Neural cell (in vitro differentiated cells): ENCODE data around the gene SPEG. TPM values are rescaled to one million over a fixed set of nuclear protein-coding genes. Genes with fewer than 3 reads are reported as not detected.

ENCODE experiments used
- H2AFZ ChIP-seq: fragments of 200-600, 300-800 bp; sonication (generic), shearing (Covaris generic); 2 replicates; pipeline ENCODE4 v1.6.0; 2014; ENCODE audit warnings: low read depth, mild to moderate bottlenecking, antibody characterized with exemption, low read length, moderate library complexity
- H3F3A ChIP-seq: fragments of 200-600 bp; shearing (Covaris generic); 2 replicates; pipeline ENCODE4 v1.6.1; 2016; ENCODE audit warnings: mild to moderate bottlenecking, moderate library complexity, mixed read lengths, antibody characterized with exemption, low read length; ENCODE audit not compliant: insufficient read depth, poor library complexity, severe bottlenecking
- H3K27ac ChIP-seq: fragments of 200-600, 300-800 bp; sonication (generic), shearing (Covaris generic); 2 replicates; pipeline ENCODE4 v1.5.1; 2014; ENCODE audit warnings: mild to moderate bottlenecking, low read length, moderate library complexity
- H3K27me3 ChIP-seq: fragments of 300-800, 200-600 bp; sonication (generic), shearing (Covaris generic); 2 replicates; pipeline ENCODE4 v1.6.0; 2014; ENCODE audit warnings: mild to moderate bottlenecking, low read depth, low read length, moderate library complexity; ENCODE audit not compliant: insufficient read depth
- H3K36me3 ChIP-seq: fragments of 300-800, 200-600 bp; sonication (generic), shearing (Covaris generic); 2 replicates; pipeline ENCODE4 v1.5.1; 2014; ENCODE audit warnings: mild to moderate bottlenecking, antibody characterized with exemption, low read length, moderate library complexity; ENCODE audit not compliant: insufficient read depth
- H3K4me2 ChIP-seq: fragments of 300-800, 200-600 bp; sonication (generic), shearing (Covaris generic); 2 replicates; pipeline ENCODE4 v1.6.0; 2014; ENCODE audit warnings: mild to moderate bottlenecking, low read length
- H3K4me3 ChIP-seq: fragments of 300-800, 200-600 bp; sonication (generic), shearing (Covaris generic); 2 replicates; pipeline ENCODE4 v1.5.1; 2014; ENCODE audit warnings: mild to moderate bottlenecking, low read length, moderate library complexity
- H3K79me2 ChIP-seq: fragments of 200-600 bp; shearing (Covaris generic); replicated peaks from 2 replicates; pipeline ENCODE4 v1.6.0; 2014; ENCODE audit warnings: mild to moderate bottlenecking, low read length, moderate library complexity; ENCODE audit not compliant: insufficient read depth
- H3K9ac ChIP-seq: fragments of 300-800, 200-600 bp; sonication (generic), shearing (Covaris generic); 2 replicates; pipeline ENCODE4 v1.6.1; 2016; ENCODE audit warnings: mild to moderate bottlenecking, low read length, mixed read lengths
- H3K9me2 ChIP-seq: fragments of 200-600 bp; shearing (Covaris generic); 2 replicates; pipeline ENCODE4 v1.6.1; 2016; ENCODE audit warnings: mild to moderate bottlenecking, low read length, mixed read lengths; ENCODE audit not compliant: insufficient read depth
- H3K9me3 ChIP-seq: fragments of 200-600, 300-800 bp; sonication (generic), shearing (Covaris generic); 2 replicates; pipeline ENCODE4 v1.6.1; 2016; ENCODE audit warnings: mild to moderate bottlenecking, mixed run types, low read length, moderate library complexity, mixed read lengths
- H4K20me1 ChIP-seq: fragments of 200-600 bp; shearing (Covaris generic); 2 replicates; pipeline ENCODE4 v1.6.1; 2016; ENCODE audit warnings: mild to moderate bottlenecking, mixed run types; ENCODE audit not compliant: insufficient read depth
- EP300 ChIP-seq: fragments of 450-650 bp; conservative IDR thresholded peaks from 2 replicates; pipeline ENCODE4 v1.6.1; 2014; ENCODE audit warnings: antibody characterized with exemption, mild to moderate bottlenecking, moderate library complexity; ENCODE audit not compliant: poor library complexity, severe bottlenecking
- EZH2 ChIP-seq: fragments of 200-600, 300-800 bp; shearing (Covaris generic), sonication (generic); IDR thresholded peaks from 2 replicates; pipeline ENCODE4 v1.6.1; 2014; ENCODE audit warnings: antibody characterized with exemption, low read length, borderline replicate concordance, mild to moderate bottlenecking; ENCODE audit not compliant: insufficient read depth, poor library complexity, severe bottlenecking
- MXI1 ChIP-seq: fragments of 450-650 bp; conservative IDR thresholded peaks from 2 replicates; pipeline ENCODE4 v1.6.1; 2014; ENCODE audit warnings: antibody characterized with exemption, mild to moderate bottlenecking; ENCODE audit not compliant: poor library complexity, severe bottlenecking
- POLR2AphosphoS5 ChIP-seq: IDR thresholded peaks from 2 replicates; pipeline ENCODE4 v1.6.1; 2012
- RAD21 ChIP-seq: fragments of 450-650 bp; conservative IDR thresholded peaks from 2 replicates; pipeline ENCODE4 v1.6.1; 2014; ENCODE audit warnings: antibody characterized with exemption, mild to moderate bottlenecking, moderate library complexity
- REST ChIP-seq: IDR thresholded peaks from 2 replicates; pipeline ENCODE4 v1.6.1; 2012; ENCODE audit warnings: borderline replicate concordance
- SMC3 ChIP-seq: fragments of 450-650 bp; conservative IDR thresholded peaks from 2 replicates; pipeline ENCODE4 v1.6.1; 2014; ENCODE audit warnings: antibody characterized with exemption, mild to moderate bottlenecking, moderate library complexity; ENCODE audit not compliant: poor library complexity
- TAF1 ChIP-seq: IDR thresholded peaks from 2 replicates; pipeline ENCODE4 v1.6.1; 2012; ENCODE audit warnings: low read depth
- polyA minus RNA-seq: library from RNA; depleted of rRNA, polyadenylated mRNA; stranded (reverse); fragments of >200 nt; gene quantifications from 2 replicates; pipeline ENCODE4 v1.2.3, GENCODE V29; 2014
- polyA plus RNA-seq: library from polyadenylated mRNA; depleted of rRNA; stranded (reverse); fragments of >200 nt; gene quantifications from 2 replicates; pipeline ENCODE4 v1.2.3, GENCODE V29; 2014
- TF ChIP-seq, protein P1 (sequence below): fragments of 450-650 bp; IDR thresholded peaks from 2 replicates; pipeline ENCODE4 v1.5.1; 2014; ENCODE audit warnings: antibody characterized with exemption, mild to moderate bottlenecking, moderate library complexity; ENCODE audit not compliant: poor library complexity, severe bottlenecking

SPEG gene
- 58.3 and 87.6 TPM in 2 replicates for polyA plus RNA-seq
- polyA minus RNA-seq = 24.7 and 28.7 TPM in 2 replicates

GRCh38 chr2:219434718-219435525, at the start of gene SPEG:
SPEG (plus strand) TSS chr2:219434843; CDS start chr2:219434978, 135 bp downstream.
- H3K36me3 ChIP-seq = no peaks in the 10 kb centered on the region
- no peak within 1 kb of the TSS for H2AFZ ChIP-seq
- H3K4me2 ChIP-seq = no peak within 1 kb of the TSS
- TF ChIP-seq POLR2AphosphoS5 = no peak
- TF ChIP-seq, protein P1, sequence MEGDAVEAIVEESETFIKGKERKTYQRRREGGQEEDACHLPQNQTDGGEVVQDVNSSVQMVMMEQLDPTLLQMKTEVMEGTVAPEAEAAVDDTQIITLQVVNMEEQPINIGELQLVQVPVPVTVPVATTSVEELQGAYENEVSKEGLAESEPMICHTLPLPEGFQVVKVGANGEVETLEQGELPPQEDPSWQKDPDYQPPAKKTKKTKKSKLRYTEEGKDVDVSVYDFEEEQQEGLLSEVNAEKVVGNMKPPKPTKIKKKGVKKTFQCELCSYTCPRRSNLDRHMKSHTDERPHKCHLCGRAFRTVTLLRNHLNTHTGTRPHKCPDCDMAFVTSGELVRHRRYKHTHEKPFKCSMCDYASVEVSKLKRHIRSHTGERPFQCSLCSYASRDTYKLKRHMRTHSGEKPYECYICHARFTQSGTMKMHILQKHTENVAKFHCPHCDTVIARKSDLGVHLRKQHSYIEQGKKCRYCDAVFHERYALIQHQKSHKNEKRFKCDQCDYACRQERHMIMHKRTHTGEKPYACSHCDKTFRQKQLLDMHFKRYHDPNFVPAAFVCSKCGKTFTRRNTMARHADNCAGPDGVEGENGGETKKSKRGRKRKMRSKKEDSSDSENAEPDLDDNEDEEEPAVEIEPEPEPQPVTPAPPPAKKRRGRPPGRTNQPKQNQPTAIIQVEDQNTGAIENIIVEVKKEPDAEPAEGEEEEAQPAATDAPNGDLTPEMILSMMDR = no peak
- TF ChIP-seq TAF1 = no peak
- no peak for TF ChIP-seq EZH2
- no peak for TF ChIP-seq MXI1
- no peak for TF ChIP-seq EP300
- TF ChIP-seq RAD21 = no peak
- peaks cover 32% of the 10 kb centered on the region for H3K27me3 ChIP-seq
- no peaks in the 10 kb centered on the region for H3F3A ChIP-seq
- no peak within 1 kb of the TSS for H3K27ac ChIP-seq
- no peaks in the 10 kb centered on the region for H3K79me2 ChIP-seq
- H4K20me1 ChIP-seq = no peaks in the 10 kb centered on the region
- no peaks in the 10 kb centered on the region for H3K9me3 ChIP-seq
- H3K9ac ChIP-seq = no peak within 1 kb of the TSS
- H3K4me3 ChIP-seq = no peak within 1 kb of the TSS
- no peaks in the 10 kb centered on the region for H3K9me2 ChIP-seq

DNA sequence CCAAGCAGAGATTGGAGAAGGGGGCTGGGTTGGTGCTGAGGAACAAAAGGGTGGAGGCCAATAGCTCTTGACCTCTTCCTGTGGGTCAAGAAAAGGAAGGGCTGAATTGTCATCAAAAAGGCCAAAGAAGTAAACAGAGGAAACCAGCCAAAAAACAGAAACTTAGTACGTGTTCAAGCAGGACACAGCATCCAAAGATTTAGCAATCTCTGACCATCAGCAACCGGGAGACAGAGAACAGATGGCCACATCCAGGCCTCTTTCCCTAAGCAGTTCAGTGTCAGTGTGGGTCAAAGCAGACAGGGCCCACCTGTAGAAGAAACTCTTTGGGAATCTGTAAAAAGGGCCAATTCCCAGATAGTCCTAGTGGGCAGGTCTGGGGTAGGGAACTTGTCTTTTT, 49.8 kb upstream of the SPEG start:
- Histone ChIP-seq H3K9me3 (no peaks in the 10 kb centered on the region), H4K20me1 (no peaks in the 10 kb centered on the region), H3K4me2 (no peak overlapping the region), H3K27ac (no peak overlapping the region), H3F3A (peaks cover 4% of the 10 kb centered on the region), H3K27me3 (no peaks in the 10 kb centered on the region), H2AFZ (no peak overlapping the region), H3K4me3 (no peak overlapping the region), H3K79me2 (no peaks in the 10 kb centered on the region), H3K9ac (no peak overlapping the region), H3K36me3 (no peaks in the 10 kb centered on the region), H3K9me2 (no peaks in the 10 kb centered on the region)
- no peak for TF ChIP-seq EP300
- TF ChIP-seq SMC3 = no peak
- TF ChIP-seq REST = no peak
- TF ChIP-seq, protein P1 = no peak
- TF ChIP-seq RAD21 = no peak
- TF ChIP-seq TAF1 = no peak
- TF ChIP-seq EZH2 = no peak
- TF ChIP-seq POLR2AphosphoS5 = no peak
- TF ChIP-seq MXI1 = no peak
